ENCODE results near the gene RCL1.
A peak's percentile ranks its signal among the peaks of the same experiment; 100 is the strongest.
"Not testable (repeated sequence)": the region's sequence is repeated elsewhere in the genome, so short reads cannot be mapped to it uniquely, and the experiment has no call there.

Gene RCL1

DNA sequence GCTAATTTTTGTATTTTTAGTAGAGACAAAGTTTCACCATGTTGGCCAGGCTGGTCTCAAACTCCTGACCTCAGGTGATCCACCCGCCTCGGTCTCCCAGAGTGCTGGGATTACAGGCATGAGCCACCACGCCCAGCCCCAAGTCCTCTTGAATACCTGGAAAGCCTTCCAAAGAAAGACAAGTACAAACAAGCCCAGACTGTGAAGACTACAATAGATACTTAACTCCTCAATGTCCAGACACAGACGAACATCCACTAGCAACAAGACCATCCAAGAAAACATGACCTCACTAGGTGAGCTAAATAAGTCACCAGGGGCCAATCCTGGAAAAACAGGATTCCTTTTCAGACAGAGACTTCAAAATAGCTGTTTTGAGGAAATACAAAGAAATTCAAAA is 9.6 kb upstream of the RCL1 start:
- DNase-seq (ENCODE audit: low spot score): not testable (repeated sequence)

DNA sequence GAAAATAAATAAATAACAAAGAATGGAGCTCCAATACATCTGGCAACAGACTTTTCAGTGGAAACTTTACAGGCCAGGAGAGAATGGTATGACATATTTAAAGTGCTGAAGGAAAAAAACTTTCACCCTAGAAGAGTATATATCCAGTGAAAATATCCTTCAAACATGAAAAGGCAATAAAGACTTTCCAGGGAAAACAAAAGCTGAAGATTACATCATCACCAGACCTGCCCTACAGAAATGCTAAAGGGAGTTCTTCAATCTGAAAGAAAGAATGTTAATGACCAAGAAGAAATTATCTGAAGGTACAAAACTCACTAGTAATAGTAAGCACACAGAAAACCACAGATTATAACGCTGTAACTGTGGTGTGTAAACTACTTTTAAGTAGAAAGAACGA is 8.3 kb upstream of the RCL1 start:
- DNase-seq (ENCODE audit: low spot score): no peak

DNA sequence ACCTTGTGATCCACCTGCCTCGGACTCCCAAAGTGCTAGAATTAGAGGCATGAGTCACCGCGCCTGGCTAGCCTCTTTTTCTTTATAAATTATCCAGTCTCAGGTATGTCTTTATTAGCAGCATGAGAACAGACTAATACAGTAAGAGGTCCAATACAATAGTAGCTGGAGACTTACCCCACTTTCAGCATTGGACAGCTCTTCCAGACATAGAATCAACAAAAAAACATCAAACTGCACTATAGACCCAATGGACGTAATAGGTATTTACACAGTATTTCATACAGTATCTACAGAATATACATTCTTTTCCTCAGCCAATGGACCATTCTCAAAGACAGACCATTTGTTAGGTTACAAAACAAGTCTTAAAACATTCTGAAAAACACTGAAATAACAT is 6.1 kb upstream of the RCL1 start:
- DNase-seq (ENCODE audit: low spot score): no peak

DNA sequence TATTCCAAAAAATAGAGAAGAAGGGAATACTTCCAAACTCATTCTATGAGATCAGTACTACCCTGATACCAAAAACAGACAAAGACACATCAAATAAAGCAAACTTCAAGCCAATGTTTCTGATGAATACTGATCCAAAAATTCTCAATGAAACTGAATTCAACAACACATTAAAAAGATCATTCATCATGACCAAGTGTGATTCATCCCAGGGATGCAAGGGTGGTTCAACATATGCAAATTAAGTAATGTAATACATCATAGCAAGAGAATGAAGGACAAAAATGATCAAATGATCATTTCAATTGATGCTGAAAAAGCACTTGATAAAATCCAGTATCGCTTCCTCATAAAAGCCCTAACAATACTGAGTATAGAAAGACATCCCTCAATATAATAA is 4.9 kb upstream of the RCL1 start:
- DNase-seq (ENCODE audit: low spot score): no peak

DNA sequence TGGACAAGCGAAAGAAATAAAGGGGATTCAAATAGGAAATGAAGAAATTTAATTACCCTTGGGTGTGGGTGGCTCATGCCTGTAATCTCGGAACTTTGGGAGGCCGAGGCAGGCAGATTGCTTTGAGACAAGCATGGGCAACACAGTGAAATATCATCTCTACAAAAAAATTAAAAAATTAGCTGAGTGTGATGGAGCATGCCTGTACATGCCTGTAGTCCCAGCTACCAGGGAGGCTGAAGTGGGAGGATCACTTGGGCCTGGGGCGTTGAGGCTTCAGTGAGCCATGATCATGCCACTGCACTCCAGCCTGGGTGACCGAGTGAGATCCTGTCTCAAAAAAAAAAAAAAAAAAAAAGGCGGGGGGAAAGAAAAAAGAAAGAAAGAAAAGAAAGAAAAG is 4.0 kb upstream of the RCL1 start:
- DNase-seq (ENCODE audit: low spot score): no peak

DNA sequence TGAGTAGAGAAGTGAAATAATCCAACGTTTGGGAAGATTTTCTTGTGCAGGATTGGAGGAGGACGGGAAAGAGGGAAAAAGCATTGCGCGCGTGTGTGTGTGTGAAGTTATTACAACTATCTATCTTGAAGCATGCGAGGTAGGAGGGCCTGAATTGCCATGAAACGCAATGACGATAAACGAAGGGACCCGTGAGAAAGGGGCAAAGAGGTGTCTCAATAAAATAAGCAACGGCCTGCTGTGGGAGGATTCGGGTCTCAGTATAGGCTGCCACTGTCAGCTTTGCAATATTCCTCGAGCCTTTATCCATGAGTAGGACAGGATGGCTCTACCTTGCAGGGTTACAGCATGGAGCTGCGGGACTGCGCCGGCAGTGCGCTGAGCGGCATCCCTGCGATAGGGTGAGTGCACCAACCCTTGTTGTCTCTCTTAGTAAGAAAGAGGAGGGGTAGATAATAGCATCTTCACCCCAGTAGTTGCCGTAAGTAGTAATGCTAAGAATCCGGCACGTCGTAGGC is 631 bp upstream of the RCL1 start:
- no peak for DNase-seq (ENCODE audit: low spot score)

DNA sequence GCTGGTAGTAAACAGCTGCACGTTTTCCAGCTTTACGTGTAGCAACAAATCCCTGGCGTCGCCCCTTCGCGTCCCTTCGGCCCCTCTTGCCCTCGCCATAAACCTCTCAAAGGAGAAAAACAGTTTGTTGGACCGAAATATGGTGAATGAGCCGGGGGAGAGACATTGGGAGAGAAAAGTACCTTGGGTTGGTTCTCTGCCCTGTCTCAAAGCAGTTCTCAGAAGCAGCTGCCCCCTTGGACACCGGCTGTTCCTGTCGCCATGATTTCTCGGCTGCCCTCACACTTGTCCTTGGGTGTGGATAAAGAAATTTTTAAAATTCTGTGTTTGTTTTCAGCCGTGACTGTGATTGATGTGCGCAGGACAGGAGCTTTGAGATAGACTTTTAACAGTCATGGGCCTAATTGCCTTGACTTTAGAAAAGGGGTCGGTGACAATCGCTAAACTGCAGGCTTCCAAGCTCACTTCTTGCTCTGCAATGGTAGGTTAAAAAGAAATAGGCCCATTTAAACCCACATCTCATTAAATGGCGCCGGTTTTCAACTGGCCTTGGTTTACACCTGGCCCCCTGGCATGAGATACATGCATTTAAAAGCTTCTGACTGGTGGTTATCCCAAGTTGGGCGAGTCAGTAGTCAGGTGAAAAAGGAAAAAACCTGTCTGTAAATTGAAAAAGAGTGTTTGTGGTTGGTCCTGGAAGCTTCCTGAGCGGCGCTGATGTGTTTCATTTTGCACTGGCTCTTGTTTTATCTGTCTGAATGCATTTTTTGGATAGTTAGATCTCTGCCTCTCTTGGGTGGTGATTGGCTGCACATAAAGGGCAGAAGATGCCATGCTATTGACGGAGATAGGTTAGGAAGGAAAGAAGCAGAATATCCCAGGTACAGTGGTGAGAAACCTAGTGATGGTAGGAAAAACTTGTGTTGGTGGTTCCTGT is 983 bp downstream of the RCL1 start:
- DNase-seq (ENCODE audit: low spot score): no peak

DNA sequence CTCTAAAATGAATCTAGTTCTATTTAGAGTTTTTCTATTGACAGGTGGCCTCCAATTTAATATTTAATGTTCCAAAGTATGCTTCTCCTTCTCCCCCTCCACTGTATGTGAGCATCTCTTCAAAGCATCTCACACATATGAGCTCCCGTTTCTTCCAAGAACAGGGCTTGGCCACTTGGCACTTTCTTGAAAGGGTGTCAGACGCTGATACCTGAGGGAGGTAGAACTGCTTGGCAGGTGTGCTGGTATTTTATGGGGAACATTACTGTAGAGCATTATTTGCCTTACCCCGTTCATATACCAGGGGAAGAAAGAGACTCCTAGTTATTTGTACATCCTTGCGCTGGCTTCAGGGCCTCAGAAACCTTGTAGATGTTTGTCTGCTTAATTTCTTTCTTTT is 1.9 kb downstream of the RCL1 start:
- DNase-seq (ENCODE audit: low spot score): no peak

DNA sequence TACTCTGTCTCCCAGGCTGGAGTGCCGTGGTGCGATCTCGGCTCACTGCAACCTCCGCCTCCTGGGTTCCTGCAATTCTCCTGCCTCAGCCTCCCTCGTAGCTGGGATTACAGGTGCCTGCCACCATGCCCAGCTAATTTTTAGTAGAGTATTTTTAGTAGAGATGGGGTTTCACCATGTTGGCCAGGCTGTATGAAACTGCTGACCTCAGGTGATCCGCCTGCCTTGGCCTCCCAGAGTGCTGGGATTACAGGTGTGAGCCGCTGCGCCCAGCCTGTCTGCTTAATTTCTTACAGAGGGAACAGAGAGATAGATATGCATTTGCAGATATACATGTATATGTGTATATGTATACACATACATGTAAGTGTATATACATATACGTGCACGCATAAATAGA is 2.4 kb downstream of the RCL1 start:
- DNase-seq (ENCODE audit: low spot score): not testable (repeated sequence)

DNA sequence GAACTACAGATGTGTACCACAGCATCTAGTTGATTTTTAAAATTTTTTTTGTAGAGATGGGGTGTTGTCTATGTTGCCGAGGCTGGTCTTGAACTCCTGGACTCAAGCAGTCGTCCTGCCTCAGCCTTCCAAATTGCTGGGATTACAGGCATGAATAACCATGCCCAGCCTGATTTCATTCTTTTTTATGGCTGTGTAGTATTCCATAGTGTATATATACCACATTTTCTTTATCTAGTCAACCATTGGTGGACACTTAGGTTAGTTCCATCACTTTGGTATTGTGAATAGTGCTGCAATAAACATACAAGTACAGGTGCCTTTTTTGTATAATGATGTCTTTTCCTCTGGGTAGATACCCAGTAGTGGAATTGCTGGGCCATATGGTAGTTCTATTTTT is 3.8 kb downstream of the RCL1 start:
- DNase-seq (ENCODE audit: low spot score): no peak

DNA sequence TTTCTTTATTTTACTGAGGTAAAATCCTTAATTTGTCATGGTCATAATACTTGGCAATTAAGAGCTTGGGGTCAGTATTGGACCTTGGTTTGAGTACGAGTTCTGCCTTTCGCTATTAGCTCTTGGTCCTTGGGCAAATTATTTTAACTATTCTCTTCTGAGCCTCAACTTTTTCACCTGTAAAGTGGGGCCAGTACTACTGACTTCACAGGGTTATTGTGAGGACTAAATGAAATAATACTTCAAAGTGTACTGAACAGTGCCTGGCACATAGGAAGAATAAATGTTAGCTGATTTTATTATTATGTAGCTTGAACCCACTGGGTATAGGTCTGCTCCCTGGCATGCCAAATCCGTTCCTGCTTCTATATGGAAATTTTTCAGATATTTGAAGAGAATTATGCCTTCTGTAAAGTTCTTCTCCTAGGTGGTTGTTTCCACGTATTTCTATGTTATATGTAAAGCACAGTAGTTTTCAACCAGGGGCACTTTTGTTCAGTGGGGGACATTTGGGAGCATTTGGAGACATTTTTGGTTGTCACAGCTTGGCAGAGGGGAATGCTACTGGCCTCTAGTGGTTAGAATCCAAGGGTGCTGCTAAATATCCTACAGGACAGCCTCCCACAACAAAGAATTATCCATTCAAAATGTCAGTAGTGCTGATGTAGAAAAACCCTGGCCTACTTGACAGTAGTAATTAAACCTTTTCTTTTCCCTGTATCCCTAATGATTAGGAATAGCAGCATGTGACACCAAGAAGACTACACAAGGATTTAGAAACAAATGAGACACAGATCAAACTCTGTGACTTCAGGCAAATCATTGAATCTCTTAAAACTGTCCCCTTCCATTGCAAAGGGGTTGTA is 4.5 kb downstream of the RCL1 start:
- DNase-seq (ENCODE audit: low spot score): peak; percentile 27

DNA sequence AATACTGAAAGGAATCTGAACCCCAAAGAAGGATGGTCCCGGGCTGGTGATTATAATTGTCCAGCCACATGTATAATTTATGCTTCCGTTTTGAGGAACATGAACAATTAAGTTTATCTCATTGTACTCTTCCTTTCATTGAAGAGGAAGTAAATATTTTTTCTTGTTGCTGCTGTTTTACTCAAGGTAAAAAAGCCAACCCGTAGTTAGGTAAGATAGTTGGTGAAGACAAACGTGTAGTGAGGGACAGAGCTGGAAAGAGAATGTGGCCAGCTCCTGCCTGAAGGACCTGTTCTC is 5.1 kb downstream of the RCL1 start:
- no peak for DNase-seq (ENCODE audit: low spot score)

DNA sequence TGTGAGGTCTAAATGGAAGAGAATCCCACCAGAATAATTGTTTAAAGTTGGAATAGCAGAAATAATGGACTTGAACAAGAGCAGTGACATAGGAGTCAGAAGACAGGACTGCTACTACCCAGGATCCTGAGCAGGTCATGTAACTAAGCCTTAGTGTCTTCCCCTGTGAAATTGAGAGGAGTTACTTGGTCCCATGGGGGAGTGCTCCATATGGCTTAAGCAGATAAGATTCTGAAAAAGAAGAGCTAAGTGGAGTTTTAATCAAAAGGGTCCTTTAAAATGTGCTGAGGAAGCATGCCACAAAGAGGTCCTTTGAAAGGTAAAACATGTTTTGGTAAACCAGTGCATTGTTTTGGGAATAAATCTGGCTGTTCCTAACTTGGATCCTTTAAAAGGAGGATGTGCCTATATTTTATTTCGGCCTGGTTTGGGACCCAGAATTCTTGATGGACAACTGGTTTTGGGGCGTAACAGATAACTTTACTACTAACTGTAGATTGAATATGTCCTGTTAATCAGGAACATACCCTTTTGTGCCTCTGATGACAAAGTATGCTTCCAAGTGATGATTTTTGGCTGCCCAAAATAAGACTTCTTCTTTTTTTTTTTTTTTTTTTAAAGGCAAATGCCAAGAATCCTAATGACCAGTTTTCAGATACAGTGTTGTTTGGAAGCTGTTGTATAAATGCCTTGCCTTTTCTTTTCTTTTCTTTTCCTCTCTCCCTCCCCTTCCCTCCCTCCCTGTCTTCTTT is 5.7 kb downstream of the RCL1 start:
- no peak for DNase-seq (ENCODE audit: low spot score)

DNA sequence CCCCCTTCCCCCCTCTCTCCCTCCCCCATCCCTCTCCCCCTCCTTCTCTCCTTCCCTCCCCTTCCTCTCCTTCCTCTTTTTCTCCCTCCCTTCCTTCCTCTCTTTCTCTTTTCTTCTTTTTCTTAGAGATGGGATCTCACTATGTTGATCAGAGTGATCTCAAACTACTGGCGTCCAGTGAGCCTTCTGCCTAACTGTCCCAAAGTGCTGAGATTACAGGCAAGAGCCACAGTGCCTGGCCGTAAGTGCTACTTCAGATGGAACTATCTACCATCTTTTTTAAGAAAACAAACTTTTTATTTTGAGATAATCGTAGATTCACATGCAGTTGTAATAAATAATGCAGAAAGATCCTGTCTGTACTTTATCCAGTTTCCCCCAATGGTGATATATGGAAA is 6.3 kb downstream of the RCL1 start:
- DNase-seq (ENCODE audit: low spot score): no peak

DNA sequence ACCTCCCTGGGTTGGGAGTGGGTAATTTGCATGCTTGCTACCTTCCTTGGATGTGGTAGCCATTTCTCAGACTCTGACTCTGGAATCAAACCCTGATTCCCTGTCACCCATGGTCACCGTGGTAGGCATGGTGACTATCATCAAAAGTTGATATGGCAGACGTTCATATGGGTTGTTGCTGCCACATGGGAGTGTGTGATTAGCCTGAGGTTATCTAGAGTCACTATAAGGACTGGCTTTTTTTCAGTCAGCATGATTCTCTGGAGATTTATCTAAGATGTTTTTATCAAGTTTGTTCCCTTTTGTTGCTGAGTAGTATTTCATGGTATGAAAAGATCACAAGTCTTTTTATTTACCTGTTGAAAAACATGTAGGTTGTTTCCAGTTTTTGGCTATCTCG is 7.0 kb downstream of the RCL1 start:
- no peak for DNase-seq (ENCODE audit: low spot score)

DNA sequence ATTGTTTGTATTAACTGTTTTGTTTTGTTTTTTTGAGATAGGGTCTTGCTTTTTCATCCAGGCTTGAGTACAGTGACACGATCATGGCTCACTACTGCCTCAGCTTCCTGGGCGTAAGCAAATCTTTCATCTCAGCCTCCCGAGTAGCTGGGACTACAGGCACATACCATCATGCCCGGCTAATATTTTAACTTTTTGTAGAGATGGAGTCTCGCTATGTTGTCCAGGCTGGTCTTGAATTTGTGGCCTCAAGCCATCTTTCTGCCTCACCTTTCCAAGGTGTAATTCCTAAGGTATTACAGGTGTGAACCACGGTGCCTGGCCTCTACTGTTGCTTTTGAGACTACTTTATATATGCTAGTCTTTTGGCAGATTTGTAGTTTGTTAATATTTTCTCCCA is 8.4 kb downstream of the RCL1 start:
- no peak for DNase-seq (ENCODE audit: low spot score)

DNA sequence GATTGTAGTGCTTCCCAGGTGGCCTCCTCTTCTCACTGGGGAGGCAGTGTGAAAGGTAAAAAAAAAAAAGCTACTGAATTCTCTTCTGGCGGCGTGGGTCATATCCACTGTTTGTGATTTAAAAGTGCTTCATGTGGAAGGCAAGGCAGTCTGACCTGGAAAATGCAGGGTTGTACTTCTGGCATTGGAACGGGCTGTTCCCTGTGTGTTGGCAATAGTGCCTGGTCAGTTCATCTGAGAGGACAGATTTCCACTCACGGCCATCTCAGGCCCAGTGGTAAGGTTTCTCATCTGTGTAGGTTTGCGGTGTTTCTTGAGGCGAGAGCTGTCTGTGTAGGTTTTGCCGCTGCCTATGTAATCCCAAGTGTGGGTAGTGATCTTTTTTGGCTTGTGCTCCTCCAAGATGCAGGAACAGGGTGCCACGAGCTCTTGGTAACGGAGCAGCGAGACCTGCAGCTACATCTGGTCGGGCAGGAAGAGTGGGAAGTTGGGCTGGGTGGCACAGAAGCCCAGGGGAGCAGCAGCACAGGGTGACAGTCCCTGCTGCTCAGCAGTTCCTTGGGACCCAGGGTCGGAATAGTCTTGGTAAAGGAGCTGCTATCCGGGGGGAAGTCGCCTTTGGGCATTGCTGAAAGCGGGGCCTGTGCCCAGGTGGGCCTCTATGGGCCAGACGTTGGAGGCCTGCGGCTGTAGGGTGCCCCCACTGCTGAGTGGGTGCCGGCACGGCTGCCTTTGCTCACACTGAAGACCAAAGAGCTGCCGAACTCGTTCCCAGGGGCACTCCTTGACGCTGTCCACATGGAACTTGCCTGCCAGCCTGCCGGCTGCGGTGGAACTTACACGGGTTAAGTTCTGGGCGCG is 11.2 kb downstream of the RCL1 start:
- DNase-seq (ENCODE audit: low spot score): no peak

DNA sequence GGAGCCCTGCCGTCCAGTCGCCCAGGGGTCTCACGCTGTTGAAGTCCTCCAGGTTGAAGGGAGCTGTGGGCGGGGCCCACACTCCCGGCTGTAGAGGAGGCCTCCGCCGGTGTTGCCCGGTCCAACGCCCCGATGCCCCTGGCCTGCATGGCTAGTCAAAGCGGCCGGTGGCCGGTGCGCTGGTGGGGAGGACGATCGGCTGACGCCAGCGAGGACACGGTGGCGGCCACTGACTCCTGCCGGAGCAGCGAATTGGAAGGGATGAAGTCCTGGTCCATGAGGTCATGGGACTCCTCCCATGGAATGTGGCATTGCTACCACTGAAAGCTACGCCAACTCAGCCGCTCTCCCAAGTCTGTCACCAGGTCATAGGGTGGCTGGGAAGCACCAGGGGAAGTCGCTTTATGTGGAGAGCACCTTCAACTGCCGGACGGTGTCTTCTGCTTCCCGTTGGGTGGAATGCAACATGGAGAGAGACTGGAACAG is 11.8 kb downstream of the RCL1 start:
- DNase-seq (ENCODE audit: low spot score): no peak

DNA sequence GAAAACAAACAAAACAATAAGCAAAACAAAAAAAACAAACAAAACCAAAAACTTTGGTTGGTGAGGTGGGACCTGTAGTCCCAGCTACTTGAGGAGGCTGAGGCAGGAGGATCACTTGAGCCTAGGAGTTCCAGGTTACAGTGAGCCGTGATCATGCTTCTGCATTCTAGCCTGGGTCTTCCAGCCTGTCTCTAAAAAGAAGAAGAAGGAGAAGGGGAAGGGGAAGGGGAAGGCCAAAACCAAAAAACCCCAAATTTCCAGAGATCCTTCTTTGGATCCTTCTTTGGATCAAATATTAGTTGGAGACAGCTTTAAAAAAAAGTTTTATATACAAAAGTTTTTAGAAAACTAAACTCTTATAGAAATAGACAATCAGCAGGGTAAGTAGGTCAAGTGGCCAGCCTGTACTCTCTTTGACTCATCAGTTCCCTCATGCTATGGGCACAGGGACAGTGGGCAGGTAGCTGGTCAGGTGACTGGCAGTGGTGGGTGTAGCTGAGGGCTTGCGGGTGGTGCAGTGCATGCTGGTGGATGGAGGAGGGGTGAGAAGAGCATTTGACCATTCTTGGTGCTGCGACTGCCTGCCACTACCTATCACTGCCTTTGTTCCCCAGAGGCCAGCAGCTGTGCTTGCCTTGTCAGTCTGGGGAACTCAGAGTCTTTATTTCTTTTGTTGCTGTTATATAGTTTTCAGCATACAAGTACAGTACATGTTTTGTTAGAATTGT is 12.6 kb downstream of the RCL1 start:
- no peak for DNase-seq (ENCODE audit: low spot score)

DNA sequence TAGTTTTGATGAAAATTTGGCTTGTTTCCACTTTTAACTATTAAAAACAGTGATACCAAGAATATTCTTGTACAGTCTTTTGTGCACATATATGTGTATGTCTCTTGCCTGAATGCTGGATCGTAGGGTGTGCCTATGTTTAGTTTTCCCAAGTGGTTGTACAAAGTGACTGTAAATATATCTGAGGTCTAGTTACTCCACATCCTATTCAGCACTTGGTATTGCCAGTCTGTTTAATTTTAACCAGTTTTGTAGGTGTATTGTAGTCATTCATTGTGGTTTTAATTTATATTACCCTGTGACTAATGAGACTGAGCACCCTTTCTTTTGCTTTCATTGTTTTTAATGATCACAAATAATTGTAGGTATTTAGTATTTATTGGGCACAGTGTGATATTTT is 17.8 kb downstream of the RCL1 start:
- no peak for DNase-seq (ENCODE audit: low spot score)

DNA sequence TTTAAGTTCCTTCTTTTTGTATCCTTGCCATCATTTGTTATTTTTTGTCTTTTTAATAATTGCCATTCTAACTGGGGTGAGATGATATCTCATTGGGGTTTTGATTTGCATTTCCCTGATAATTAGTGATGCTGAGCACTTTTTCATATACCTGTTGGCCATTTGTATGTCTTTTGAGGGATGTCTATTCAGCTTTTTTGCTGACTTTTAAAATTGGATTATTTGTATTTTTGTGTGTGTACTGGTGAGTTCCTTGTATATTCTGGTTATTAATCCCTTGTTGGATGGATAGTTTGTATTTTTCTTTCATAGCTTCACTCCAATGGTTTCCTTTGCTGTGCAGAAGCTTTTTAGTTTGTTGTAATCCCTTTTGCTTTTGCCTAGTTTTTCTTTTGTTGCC is 19.1 kb downstream of the RCL1 start:
- DNase-seq (ENCODE audit: low spot score): no peak
